Thoracic aorta (tissue), 2 donors: Measurements from ENCODE around the gene FOXN1. TPM values are rescaled to one million over a fixed set of nuclear protein-coding genes. Genes with fewer than 3 reads are reported as not detected.

Experiments
- ATAC-seq: fragments of 150-250 bp; one replicate; pipeline ENCODE4 v1.8.0; 2017; ENCODE audit warnings: low read depth; ENCODE audit not compliant: insufficient number of reproducible peaks, low FRiP score
- DNase-seq: peaks from one replicate; pipeline ENCODE4 v3.0.0-alpha.2; 2020; ENCODE audit warnings: low spot score
- H3K27ac ChIP-seq, 2 donors: fragments of 200-600 bp; sonication (generic); 1 replicate in 1 of 2; 2 replicates in 1 of 2; pipeline ENCODE4 v1.5.1; 2016; ENCODE audit warnings: mild to moderate bottlenecking in 2 of 2, moderate library complexity in 2 of 2
- H3K27me3 ChIP-seq: fragments of 200-600 bp; sonication (generic); replicated peaks from 2 replicates; pipeline ENCODE4 v1.6.0; 2016; ENCODE audit warnings: mild to moderate bottlenecking; ENCODE audit not compliant: insufficient read depth
- H3K36me3 ChIP-seq: fragments of 200-600 bp; sonication (generic); one replicate; pipeline ENCODE4 v1.5.1; 2016
- H3K4me1 ChIP-seq, 2 donors: fragments of 200-600 bp; sonication (generic); 1 replicate in 1 of 2; 2 replicates in 1 of 2; pipeline versions ENCODE4 v1.5.1 to v1.6.0; 2016; ENCODE audit warnings: low read depth in 2 of 2, mild to moderate bottlenecking in 1 of 2; ENCODE audit not compliant: control insufficient read depth in 1 of 2
- H3K4me3 ChIP-seq: fragments of 200-600 bp; sonication (generic); 2 replicates; pipeline ENCODE4 v1.5.1; 2016; ENCODE audit warnings: mild to moderate bottlenecking
- H3K9me3 ChIP-seq: fragments of 200-600 bp; sonication (generic); 2 replicates; pipeline ENCODE4 v1.5.1; 2016
- total RNA-seq, 2 donors: library from RNA; depleted of rRNA; stranded (reverse); fragments of >200 nt; gene quantifications; one replicate each; pipeline versions ENCODE4 v1.1.0 to v1.2.3, GENCODE V29; 2016
- TF ChIP-seq, protein P1 (sequence below): fragments of 200-600 bp; sonication (generic); IDR thresholded peaks from one replicate; pipeline ENCODE4 v1.5.1; 2019; ENCODE audit warnings: antibody characterized with exemption

The FOXN1 gene
- total RNA-seq, 2 donors from 2014 or later = not detected

DNA sequence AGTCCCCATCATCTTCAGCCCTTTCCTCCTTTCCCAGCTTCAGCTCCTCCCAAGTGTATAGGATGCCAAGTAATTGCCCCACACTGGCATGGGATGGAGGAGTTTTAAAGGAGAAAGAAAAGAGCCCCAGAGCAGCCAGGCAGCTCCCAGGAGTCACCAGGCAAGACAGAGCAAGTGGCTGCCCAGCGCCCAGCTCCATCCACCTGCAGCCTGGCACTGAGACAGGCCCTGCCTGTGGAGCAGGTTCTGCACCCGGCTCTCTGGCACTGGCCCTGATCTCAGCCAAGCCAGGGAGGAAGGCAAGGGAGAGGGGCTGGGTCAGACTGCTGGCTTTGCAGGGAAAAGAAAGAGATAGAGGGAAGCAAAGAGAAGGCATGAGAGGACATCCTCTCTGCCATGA, 21.7 kb downstream of the FOXN1 start:
- DNase-seq = no peak
- no peaks in the 10 kb centered on the region for H3K36me3 ChIP-seq
- peaks cover 3 to 17% of the 10 kb centered on the region in 2 donors for H3K4me1 ChIP-seq
- ATAC-seq = no peak
- H3K27me3 ChIP-seq = no peaks in the 10 kb centered on the region
- no peaks in the 10 kb centered on the region for H3K9me3 ChIP-seq
- no peak overlapping the region for H3K4me3 ChIP-seq
- TF ChIP-seq, protein P1, sequence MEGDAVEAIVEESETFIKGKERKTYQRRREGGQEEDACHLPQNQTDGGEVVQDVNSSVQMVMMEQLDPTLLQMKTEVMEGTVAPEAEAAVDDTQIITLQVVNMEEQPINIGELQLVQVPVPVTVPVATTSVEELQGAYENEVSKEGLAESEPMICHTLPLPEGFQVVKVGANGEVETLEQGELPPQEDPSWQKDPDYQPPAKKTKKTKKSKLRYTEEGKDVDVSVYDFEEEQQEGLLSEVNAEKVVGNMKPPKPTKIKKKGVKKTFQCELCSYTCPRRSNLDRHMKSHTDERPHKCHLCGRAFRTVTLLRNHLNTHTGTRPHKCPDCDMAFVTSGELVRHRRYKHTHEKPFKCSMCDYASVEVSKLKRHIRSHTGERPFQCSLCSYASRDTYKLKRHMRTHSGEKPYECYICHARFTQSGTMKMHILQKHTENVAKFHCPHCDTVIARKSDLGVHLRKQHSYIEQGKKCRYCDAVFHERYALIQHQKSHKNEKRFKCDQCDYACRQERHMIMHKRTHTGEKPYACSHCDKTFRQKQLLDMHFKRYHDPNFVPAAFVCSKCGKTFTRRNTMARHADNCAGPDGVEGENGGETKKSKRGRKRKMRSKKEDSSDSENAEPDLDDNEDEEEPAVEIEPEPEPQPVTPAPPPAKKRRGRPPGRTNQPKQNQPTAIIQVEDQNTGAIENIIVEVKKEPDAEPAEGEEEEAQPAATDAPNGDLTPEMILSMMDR = no peak
- H3K27ac ChIP-seq = no peak overlapping the region

- no peak for ATAC-seq
- H3K4me1 ChIP-seq = peaks cover 3 to 15% of the 10 kb centered on the region in 2 donors
- TF ChIP-seq, protein P1 = no peak
These were observed 22.3 kb downstream of the FOXN1 start for GRCh38 chr17:28528327-28529012.

GRCh38 chr17:28529013-28529400, 22.9 kb downstream of the FOXN1 start:
- TF ChIP-seq, protein P1 = no peak
- Histone ChIP-seq H3K36me3 (no peaks in the 10 kb centered on the region), H3K27me3 (no peaks in the 10 kb centered on the region), H3K27ac (no peak overlapping the region), H3K4me3 (no peak overlapping the region), H3K9me3 (no peaks in the 10 kb centered on the region), H3K4me1 (peaks cover 3 to 15% of the 10 kb centered on the region in 2 donors)
- DNase-seq = no peak
- ATAC-seq = no peak

More at GRCh38 chr17:28528327-28529012, 22.3 kb downstream of the FOXN1 start:
- Histone ChIP-seq H3K4me3 (no peak overlapping the region), H3K36me3 (no peaks in the 10 kb centered on the region), H3K9me3 (no peaks in the 10 kb centered on the region), H3K27me3 (no peaks in the 10 kb centered on the region), H3K27ac (no peak overlapping the region)
- DNase-seq = no peak

DNA sequence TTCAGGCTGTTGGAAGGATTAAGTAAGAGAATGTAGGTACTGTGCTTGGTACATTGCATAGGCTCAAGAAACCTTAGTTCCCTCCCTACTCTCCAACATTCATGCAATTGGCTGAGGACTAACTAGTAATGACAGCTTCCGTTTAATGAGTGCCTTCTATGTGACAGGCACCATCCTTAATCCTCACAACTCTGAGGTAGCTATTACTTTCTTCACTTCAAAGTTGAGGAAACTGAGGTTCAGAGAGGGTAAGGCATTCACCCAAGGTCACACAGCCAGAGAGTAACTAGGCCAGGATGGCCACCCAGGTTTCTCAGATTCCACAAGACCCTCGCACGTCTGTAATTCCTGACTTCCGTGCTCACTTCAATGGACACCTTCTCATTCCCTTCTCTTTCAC, 24.1 kb downstream of the FOXN1 start:
- no peak overlapping the region for H3K27ac ChIP-seq
- TF ChIP-seq, protein P1 = no peak
- H3K27me3 ChIP-seq = no peaks in the 10 kb centered on the region
- H3K36me3 ChIP-seq = no peaks in the 10 kb centered on the region
- DNase-seq = no peak
- H3K4me1 ChIP-seq = peaks cover 2 to 9% of the 10 kb centered on the region in 2 donors
- ATAC-seq = no peak
- no peak overlapping the region for H3K4me3 ChIP-seq
- no peaks in the 10 kb centered on the region for H3K9me3 ChIP-seq

DNA sequence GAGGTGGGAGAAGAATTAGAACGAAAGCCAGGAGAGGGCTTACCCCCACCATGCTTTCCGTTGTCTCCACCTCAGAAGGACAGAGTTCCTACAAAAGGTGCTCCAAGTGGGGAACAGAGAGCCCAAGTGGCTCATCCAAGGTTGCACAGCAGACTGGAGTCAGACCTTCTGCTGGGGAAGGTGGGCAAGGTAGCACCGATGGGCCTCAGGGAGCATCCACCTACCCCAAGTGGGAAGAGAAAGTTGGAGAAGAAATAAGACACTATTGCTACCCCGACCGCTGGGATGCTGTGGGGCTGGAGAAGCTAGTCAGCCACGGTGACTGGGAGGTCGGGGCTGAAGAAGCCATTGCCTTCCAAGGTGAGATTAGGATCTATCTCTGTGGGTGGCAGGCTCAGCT, 24.8 kb downstream of the FOXN1 start:
- DNase-seq = no peak
- Histone ChIP-seq H3K9me3 (no peaks in the 10 kb centered on the region), H3K4me1 (peaks cover 0 to 2% of the 10 kb centered on the region in 2 donors), H3K36me3 (no peaks in the 10 kb centered on the region), H3K27ac (no peak overlapping the region), H3K4me3 (no peak overlapping the region), H3K27me3 (no peaks in the 10 kb centered on the region)
- ATAC-seq = no peak
- TF ChIP-seq, protein P1 = no peak
